ENCODE measurements around the gene APOD.

Gene APOD

DNA sequence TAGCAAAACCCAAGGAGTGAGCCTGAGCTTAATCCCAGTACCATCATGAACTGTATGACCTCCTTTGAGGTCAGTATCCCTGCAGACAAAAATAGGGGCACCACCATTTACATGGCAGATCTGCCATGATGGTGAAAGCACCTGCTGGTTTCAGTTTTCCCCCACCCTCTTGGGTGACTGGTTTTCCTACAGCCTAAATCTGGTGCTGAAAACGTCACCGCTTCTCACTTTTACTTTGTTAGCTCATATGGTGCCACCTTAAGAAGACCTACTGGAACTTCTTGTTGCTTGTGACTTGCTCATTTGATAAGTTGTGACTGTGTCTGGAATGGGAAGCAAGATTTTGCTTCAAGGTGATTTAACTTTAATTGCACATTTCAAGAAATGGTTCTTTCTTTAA, 45.7 kb downstream of the APOD start:
- in situ Hi-C loops (cut with HindIII; ENCODE audit: low sequenced_read_pairs): no loop called here
- DNase-seq (ENCODE audit: low read depth): no peak
- TF ChIP-seq CTCF (IDR thresholded peaks at IDR 0.05; ENCODE audit: low read depth, low read length, missing control alignments): no peak
- H3K4me3 ChIP-seq (ENCODE audit: low read depth, low read length): no peak overlapping the region

DNA sequence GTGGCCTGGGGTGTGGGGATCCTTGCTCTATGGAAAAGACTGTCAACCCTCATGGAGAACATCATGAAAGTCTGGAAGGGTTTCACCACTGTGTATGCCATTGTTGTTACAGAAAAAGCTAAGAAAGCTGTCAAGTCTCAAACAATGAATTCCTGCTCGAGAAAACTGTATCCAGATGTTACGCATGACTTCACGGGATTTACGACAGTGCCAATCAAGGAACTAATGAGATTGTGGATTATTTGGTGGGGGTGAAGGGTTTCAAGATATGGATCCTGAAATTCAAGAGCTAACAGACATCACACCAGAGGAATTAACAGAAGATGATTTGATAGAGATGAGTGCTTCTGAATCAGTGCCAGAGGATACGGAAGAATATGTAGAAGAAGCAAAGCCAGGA, 48.4 kb downstream of the APOD start:
- no peak for DNase-seq (ENCODE audit: low read depth)
- in situ Hi-C loops (cut with HindIII; ENCODE audit: low sequenced_read_pairs): no loop called here
- H3K4me3 ChIP-seq (ENCODE audit: low read depth, low read length): no peak overlapping the region
- TF ChIP-seq CTCF (IDR thresholded peaks at IDR 0.05; ENCODE audit: low read depth, low read length, missing control alignments): no peak

GRCh38 chr3:195532834-195533233, 50.9 kb downstream of the APOD start:
- in situ Hi-C loops (cut with HindIII; ENCODE audit: low sequenced_read_pairs): no loop called here
- TF ChIP-seq CTCF (IDR thresholded peaks at IDR 0.05; ENCODE audit: low read depth, low read length, missing control alignments): no peak
- H3K4me3 ChIP-seq (ENCODE audit: low read depth, low read length): no peak overlapping the region
- no peak for DNase-seq (ENCODE audit: low read depth)

DNA sequence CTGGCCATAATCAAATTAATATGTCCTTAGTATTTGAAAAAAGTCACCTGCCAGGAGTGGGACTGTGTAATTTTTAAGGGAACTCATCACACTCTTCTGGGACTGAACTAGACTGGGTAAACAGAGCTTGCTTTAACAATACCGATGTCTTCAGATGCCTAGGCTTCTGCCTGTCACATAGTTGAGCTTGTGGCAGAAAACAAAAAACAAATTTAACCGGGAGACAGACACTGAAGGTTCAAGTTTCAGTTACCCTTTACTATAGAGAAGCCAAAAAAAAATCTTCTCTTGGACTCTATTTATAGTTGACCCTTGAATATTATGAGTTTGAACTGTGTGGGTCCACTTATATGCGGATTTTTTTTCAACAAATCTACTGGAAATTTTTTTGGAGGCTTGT, 51.4 kb downstream of the APOD start:
- no peak overlapping the region for H3K4me3 ChIP-seq (ENCODE audit: low read depth, low read length)
- no peak for DNase-seq (ENCODE audit: low read depth)
- in situ Hi-C loops (cut with HindIII; ENCODE audit: low sequenced_read_pairs): no loop called here
- no peak for TF ChIP-seq CTCF (IDR thresholded peaks at IDR 0.05; ENCODE audit: low read depth, low read length, missing control alignments)

- DNase-seq (ENCODE audit: low read depth): no peak
- in situ Hi-C loops (cut with HindIII; ENCODE audit: low sequenced_read_pairs): no loop called here
- no peak for TF ChIP-seq CTCF (IDR thresholded peaks at IDR 0.05; ENCODE audit: low read depth, low read length, missing control alignments)
- no peak overlapping the region for H3K4me3 ChIP-seq (ENCODE audit: low read depth, low read length)
These were observed 52.1 kb downstream of the APOD start for GRCh38 chr3:195531683-195532082.

DNA sequence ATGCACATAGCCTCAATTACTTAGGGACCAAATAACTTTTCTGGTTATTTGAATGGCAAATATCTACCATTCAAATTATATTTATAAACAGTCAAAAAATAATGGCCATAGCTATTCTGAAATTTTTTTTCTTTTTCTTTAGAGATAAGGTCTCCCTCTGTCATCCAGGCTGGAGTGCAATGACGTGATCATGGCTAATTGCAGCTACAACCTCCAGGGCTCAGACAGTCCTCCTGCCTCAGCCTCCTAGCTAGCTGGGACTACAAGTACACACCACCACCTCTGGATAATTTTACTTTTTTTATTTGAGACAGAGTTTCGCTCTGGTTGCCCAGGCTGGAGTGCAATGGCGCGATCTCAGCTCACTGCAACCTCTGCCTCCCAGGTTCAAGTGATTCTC, 57.2 kb downstream of the APOD start:
- H3K4me3 ChIP-seq (ENCODE audit: low read depth, low read length): no peak overlapping the region
- in situ Hi-C loops (cut with HindIII; ENCODE audit: low sequenced_read_pairs): no loop called here
- DNase-seq (ENCODE audit: low read depth): no peak
- TF ChIP-seq CTCF (IDR thresholded peaks at IDR 0.05; ENCODE audit: low read depth, low read length, missing control alignments): no peak

All from astrocyte of the cerebellum (primary cell).